ENCODE data around the gene RPS29.

- TF ChIP-seq CTCF (IDR thresholded peaks at IDR 0.05) (no peak), POLR2A (IDR thresholded peaks at IDR 0.05) (no peak), POLR2AphosphoS5 (IDR thresholded peaks at IDR 0.05; ENCODE audit: insufficient read depth in 1 of 2, low read depth in 1 of 2) (no peak)
Measured at GRCh38 chr14:49553106-49553505, 33.1 kb downstream of the RPS29 start.
